HepG2 (cell line): ENCODE results near the gene RHD. TPM values are rescaled to one million over a fixed set of nuclear protein-coding genes. Genes with fewer than 3 reads are reported as not detected.

Source experiments
- KIAA2018 ChIP-seq: sonication (generic); formaldehyde crosslinking; IDR thresholded peaks from 2 replicates; pipeline ENCODE4 v1.5.0; 2020; ENCODE audit warnings: mild to moderate bottlenecking, missing genetic modification reagents, borderline replicate concordance
- MED1 ChIP-seq: sonication (generic); formaldehyde crosslinking; IDR thresholded peaks from 2 replicates; pipeline ENCODE4 v1.4.0; 2020; ENCODE audit warnings: missing genetic modification reagents
- RARA ChIP-seq: IDR thresholded peaks from 2 replicates; pipeline ENCODE4 v1.6.1; 2016; ENCODE audit warnings: missing genetic modification reagents, missing compliant biosample characterization
- TBL1XR1 ChIP-seq: fragments of 150-350 bp; IDR thresholded peaks from 2 replicates; pipeline ENCODE4 v1.6.1; 2014; ENCODE audit warnings: borderline replicate concordance, low read length; ENCODE audit not compliant: partially characterized antibody
- TRIM22 ChIP-seq: fragments of 450-650 bp; IDR thresholded peaks from 2 replicates; pipeline ENCODE4 v1.6.1; 2017
- ZC3H13 ChIP-seq: sonication (generic); formaldehyde crosslinking; IDR thresholded peaks from 2 replicates; pipeline ENCODE4 v1.8.1; 2023; ENCODE audit warnings: mild to moderate bottlenecking, missing genetic modification reagents, moderate library complexity
- ZMAT5 ChIP-seq: sonication (generic); formaldehyde crosslinking; IDR thresholded peaks from 2 replicates; pipeline ENCODE4 v1.5.0; 2020; ENCODE audit warnings: mild to moderate bottlenecking, low read depth, missing genetic modification reagents, borderline replicate concordance
- ZNF205 ChIP-seq: IDR thresholded peaks from 2 replicates; pipeline ENCODE4 v1.6.1; 2018; ENCODE audit warnings: missing biosample characterization, missing genetic modification reagents
- ZNF446 ChIP-seq: sonication (generic); formaldehyde crosslinking; IDR thresholded peaks from 2 replicates; pipeline ENCODE4 v1.5.0; 2020; ENCODE audit warnings: mild to moderate bottlenecking, missing genetic modification reagents
- polyA plus RNA-seq, 8 experiments: library from polyadenylated mRNA; depleted of rRNA in 3 of 8; stranded (reverse) in 7 of 8; unstranded in 1 of 8; fragments of >200 nt; fragmentation: Illumina TruSeq in 4 of 8; extraction: Trizol in 4 of 8; gene quantifications; 2 replicates each; pipeline versions ENCODE4 v1.2.1 to v1.2.3, GENCODE V29; 2011 to 2016; ENCODE audit warnings: low read depth in 4 of 8, missing spikeins in 1 of 8, mixed read lengths in 1 of 8; ENCODE audit not compliant: insufficient read depth in 1 of 8
- total RNA-seq, 5 experiments: library from RNA; depleted of rRNA; stranded (reverse); fragments of >200 nt; fragmentation: Illumina TruSeq; extraction: Trizol; gene quantifications; 2 replicates each; pipeline ENCODE4 v1.2.3, GENCODE V29; 2016; ENCODE audit warnings: low read depth in 1 of 5
- TF ChIP-seq, protein P1 (sequence below): IDR thresholded peaks from 2 replicates; pipeline ENCODE4 v1.6.1; 2016; ENCODE audit warnings: missing compliant biosample characterization, missing genetic modification reagents, borderline replicate concordance

The RHD gene
- total and polyA plus RNA-seq, 2 of the 13 experiments (the other 11 are each of a cell fraction or from before 2014, with no cell fraction given) = not detected

DNA sequence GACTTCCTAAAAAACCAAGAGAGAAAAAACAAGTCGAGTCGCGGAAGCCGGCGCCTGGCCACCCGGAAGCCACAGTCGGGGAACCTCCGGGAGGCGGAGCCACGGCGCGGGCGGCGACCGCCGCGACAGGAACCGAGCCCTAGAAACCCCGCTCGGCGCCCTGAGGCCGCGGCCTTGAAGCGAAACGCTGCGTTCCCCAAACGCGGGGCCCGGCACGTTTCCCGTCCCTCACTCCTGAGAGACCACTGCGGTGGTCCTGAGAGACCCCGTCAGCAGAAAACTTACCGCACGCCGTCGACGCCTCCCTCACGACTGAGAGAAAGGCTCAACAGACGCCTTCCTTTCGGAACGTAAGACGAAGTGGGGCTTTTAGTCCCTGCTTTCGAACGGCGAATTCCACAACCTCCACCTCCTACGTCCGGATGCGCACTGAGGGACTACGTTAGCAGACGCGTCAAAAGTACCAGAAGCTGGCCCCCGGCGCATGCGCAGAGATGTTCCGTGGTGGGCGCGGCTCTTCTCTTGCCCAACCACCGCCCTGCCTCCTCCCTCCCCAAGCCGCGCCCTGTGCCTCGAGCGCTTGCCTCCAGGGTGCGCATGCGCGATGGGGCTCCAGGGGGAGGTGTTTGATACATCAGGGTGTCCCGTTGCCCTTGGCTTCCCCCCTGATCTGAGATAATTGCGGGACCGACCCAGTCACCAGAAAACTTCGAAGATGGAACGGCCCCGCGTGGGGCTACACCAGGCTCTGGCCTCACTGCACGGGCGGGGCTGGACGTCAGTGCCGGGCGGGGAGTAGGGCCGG lies 25.1 kb upstream of the RHD start, which contains the start of gene RSRP1 (continued):
- no peak for TF ChIP-seq ZMAT5
- no peak for TF ChIP-seq KIAA2018 (CRISPR knock-in tag)
- TF ChIP-seq TBL1XR1 = no peak
- no peak for TF ChIP-seq TRIM22
- TF ChIP-seq ZNF446 (CRISPR knock-in tag) = 0 out of 2 replicates have a peak, but pooled peaks have one; percentile 62
- TF ChIP-seq RARA = peak; percentile 33
- TF ChIP-seq ZC3H13 (CRISPR knock-in tag) = peak; percentile 65
- TF ChIP-seq, protein P1, sequence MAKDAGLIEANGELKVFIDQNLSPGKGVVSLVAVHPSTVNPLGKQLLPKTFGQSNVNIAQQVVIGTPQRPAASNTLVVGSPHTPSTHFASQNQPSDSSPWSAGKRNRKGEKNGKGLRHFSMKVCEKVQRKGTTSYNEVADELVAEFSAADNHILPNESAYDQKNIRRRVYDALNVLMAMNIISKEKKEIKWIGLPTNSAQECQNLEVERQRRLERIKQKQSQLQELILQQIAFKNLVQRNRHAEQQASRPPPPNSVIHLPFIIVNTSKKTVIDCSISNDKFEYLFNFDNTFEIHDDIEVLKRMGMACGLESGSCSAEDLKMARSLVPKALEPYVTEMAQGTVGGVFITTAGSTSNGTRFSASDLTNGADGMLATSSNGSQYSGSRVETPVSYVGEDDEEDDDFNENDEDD (CRISPR knock-in tag) = peak; percentile 51; the same call in 1 of the 2 replicates
- TF ChIP-seq ZNF205 (CRISPR knock-in tag) = peak; percentile 63; the same call in 1 of the 2 replicates
- TF ChIP-seq MED1 = peak; percentile 53; the same call in 1 of the 2 replicates
